ENCODE results near the gene KLHL21. TPM values are rescaled to one million over a fixed set of nuclear protein-coding genes. Genes with fewer than 3 reads are reported as not detected.
A peak's percentile ranks its signal among the peaks of the same experiment; 100 is the strongest.

Gene KLHL21
- total RNA-seq, 1 donor from 2014 or later = 22.6 TPM

- Histone ChIP-seq H3K9me3 (no peaks in the 10 kb centered on the region), H3K36me3 (peaks cover 44% of the 10 kb centered on the region), H3K4me1 (peaks cover 44% of the 10 kb centered on the region), H3K4me3 (no peak overlapping the region), H3K27ac (no peak overlapping the region), H3K27me3 (ENCODE audit: low read depth) (no peaks in the 10 kb centered on the region)
- TF ChIP-seq CTCF (IDR thresholded peaks at IDR 0.05) = no peak
- intact Hi-C loops (cut with DNase I) = no loop called here
- ATAC-seq (no peak), DNase-seq (no peak)
Measured at GRCh38 chr1:6585841-6586240, 16.8 kb downstream of the KLHL21 start.

GRCh38 chr1:6585081-6585722 is 17.5 kb downstream of the KLHL21 start:
- DNase-seq (no peak), ATAC-seq (no peak)
- no peak for TF ChIP-seq CTCF (IDR thresholded peaks at IDR 0.05)
- Histone ChIP-seq H3K9me3 (no peaks in the 10 kb centered on the region), H3K36me3 (peaks cover 37% of the 10 kb centered on the region), H3K27ac (no peak overlapping the region), H3K4me1 (peaks cover 49% of the 10 kb centered on the region), H3K4me3 (no peak overlapping the region), H3K27me3 (ENCODE audit: low read depth) (no peaks in the 10 kb centered on the region)
- intact Hi-C loops (cut with DNase I) = no loop called here

GRCh38 chr1:6584126-6585080 is 18.3 kb downstream of the KLHL21 start:
- ATAC-seq (no peak), DNase-seq (no peak)
- intact Hi-C loops (cut with DNase I) = no loop called here
- H3K4me3 ChIP-seq = no peak overlapping the region
- H3K27ac ChIP-seq = no peak overlapping the region
- no peak for TF ChIP-seq CTCF (IDR thresholded peaks at IDR 0.05)
- peaks cover 51% of the 10 kb centered on the region for H3K4me1 ChIP-seq
- no peaks in the 10 kb centered on the region for H3K9me3 ChIP-seq
- peaks cover 29% of the 10 kb centered on the region for H3K36me3 ChIP-seq
- no peaks in the 10 kb centered on the region for H3K27me3 ChIP-seq (ENCODE audit: low read depth)

- Histone ChIP-seq H3K36me3 (peaks cover 12% of the 10 kb centered on the region), H3K9me3 (no peaks in the 10 kb centered on the region), H3K4me1 (peaks cover 45% of the 10 kb centered on the region), H3K27me3 (ENCODE audit: low read depth) (no peaks in the 10 kb centered on the region), H3K27ac (peak overlapping the region; percentile 28), H3K4me3 (peak overlapping the region; percentile 4)
- intact Hi-C loops (cut with DNase I) = no loop called here
- ATAC-seq = no peak
- DNase-seq = no peak
- TF ChIP-seq CTCF (IDR thresholded peaks at IDR 0.05) = no peak
Measured at GRCh38 chr1:6582370-6582769, 20.3 kb downstream of the KLHL21 start.

GRCh38 chr1:6581561-6582305 is 20.9 kb downstream of the KLHL21 start:
- peak; percentile 70 for DNase-seq
- peak overlapping the region; percentile 4 for H3K4me3 ChIP-seq
- H3K27me3 ChIP-seq (ENCODE audit: low read depth) = no peaks in the 10 kb centered on the region
- H3K27ac ChIP-seq = peak overlapping the region; percentile 94
- intact Hi-C loops (cut with DNase I) = no loop called here
- H3K36me3 ChIP-seq = peaks cover 5% of the 10 kb centered on the region
- peak in 1 of 2 donors; percentile 5 for ATAC-seq
- peaks cover 41% of the 10 kb centered on the region for H3K4me1 ChIP-seq
- TF ChIP-seq CTCF (IDR thresholded peaks at IDR 0.05) = no peak
- no peaks in the 10 kb centered on the region for H3K9me3 ChIP-seq
